Testis (tissue), 2 donors: ENCODE results near the gene CCDC81.

Experiments
- CTCF ChIP-seq, 3 experiments: fragments of 450-650 bp in 2 of 3; fragments of 200-600 bp in 1 of 3; sonication (generic) in 1 of 3; IDR thresholded peaks; one replicate each; pipeline ENCODE4 v1.5.1; 2016 to 2019; ENCODE audit warnings: antibody characterized with exemption in 3 of 3, mild to moderate bottlenecking in 2 of 3, moderate library complexity in 1 of 3
- POLR2A ChIP-seq: fragments of 450-650 bp; IDR thresholded peaks from one replicate; pipeline ENCODE4 v1.6.1; 2017; ENCODE audit warnings: antibody characterized with exemption, mild to moderate bottlenecking, moderate library complexity

GRCh38 chr11:86414032-86414431 lies 39.3 kb downstream of the CCDC81 start:
- TF ChIP-seq CTCF (IDR thresholded peaks at IDR 0.05) (no peak), POLR2A (no peak)
